ENCODE measurements around the gene ASXL3.

Gene ASXL3

DNA sequence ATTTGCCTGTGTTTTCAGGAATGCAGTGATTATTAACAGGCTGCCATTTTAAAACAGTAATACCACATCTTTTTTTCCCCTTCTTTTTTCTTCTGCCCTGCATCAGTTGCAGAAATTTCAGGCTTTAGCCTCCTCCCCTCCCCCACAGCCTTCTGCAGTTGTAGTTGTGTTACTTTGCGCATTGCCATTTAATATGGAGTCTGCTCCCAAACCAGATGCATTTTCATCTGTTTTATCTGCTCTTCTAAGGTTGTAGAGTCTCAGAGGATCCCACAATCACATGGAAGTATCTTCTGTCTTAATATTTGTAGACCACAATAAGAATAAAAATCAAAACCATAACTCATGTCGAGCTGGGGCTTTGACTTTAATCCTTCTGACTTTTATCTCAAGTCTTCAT is 3.8 kb downstream of the ASXL3 start:
- in situ Hi-C loops (cut with MboI; ENCODE audit: low sequenced_read_pairs) = no loop called here

DNA sequence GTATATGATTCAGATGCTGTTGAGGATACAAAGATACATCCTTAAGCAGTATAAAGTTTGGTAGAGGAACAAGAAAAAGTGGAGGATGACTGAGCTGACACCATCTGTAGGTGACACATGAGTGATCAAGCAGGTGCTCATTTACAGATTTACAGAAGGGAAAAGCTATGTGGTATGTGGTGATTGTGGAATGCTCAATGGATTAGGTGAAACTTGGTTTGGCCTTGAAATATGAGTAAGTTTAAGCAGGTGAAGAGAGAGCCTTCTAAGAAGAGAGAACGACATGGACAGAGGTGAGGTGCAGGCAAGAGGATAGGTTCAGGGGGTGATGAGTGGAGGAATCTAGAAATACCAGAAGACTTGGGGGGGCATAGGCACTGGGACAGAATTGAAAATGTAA is 5.9 kb downstream of the ASXL3 start:
- in situ Hi-C loops (cut with MboI; ENCODE audit: low sequenced_read_pairs) = no loop called here

- in situ Hi-C loops (cut with MboI; ENCODE audit: low sequenced_read_pairs) = no loop called here
These were observed 6.8 kb downstream of the ASXL3 start for GRCh38 chr18:33584548-33585430.

- in situ Hi-C loops (cut with MboI; ENCODE audit: low sequenced_read_pairs) = no loop called here
These were observed 7.4 kb downstream of the ASXL3 start for GRCh38 chr18:33585431-33585775.

- in situ Hi-C loops (cut with MboI; ENCODE audit: low sequenced_read_pairs) = no loop called here
These were observed 10.3 kb downstream of the ASXL3 start for GRCh38 chr18:33588361-33588760.

DNA sequence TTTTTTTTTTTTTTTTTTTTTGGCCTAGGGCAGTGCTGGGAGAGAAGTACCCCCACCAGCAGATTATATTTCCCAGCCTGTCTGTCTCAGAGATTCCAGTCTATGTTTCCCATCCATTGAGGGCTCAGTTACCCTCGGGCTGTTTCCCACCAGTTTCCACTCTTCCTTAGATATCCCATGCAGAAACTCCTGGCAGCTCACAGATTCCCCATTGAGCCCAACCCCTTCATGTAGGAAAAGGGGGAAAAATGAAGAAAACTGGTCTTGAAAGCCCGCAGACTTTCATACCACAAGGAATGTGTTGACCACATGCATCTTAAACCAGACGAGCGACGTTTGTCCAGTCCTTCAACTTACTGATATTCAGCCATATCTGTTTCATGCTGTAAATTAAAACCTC is 15.2 kb downstream of the ASXL3 start:
- in situ Hi-C loops (cut with MboI; ENCODE audit: low sequenced_read_pairs) = no loop called here

- in situ Hi-C loops (cut with MboI; ENCODE audit: low sequenced_read_pairs) = no loop called here
These were observed 16.8 kb downstream of the ASXL3 start for GRCh38 chr18:33594799-33595198.

GRCh38 chr18:33596178-33596854 is 18.3 kb downstream of the ASXL3 start:
- in situ Hi-C loops (cut with MboI; ENCODE audit: low sequenced_read_pairs) = no loop called here

- in situ Hi-C loops (cut with MboI; ENCODE audit: low sequenced_read_pairs) = no loop called here
These were observed 22.8 kb downstream of the ASXL3 start for GRCh38 chr18:33600846-33601245.

- in situ Hi-C loops (cut with MboI; ENCODE audit: low sequenced_read_pairs) = no loop called here
These were observed 25.4 kb downstream of the ASXL3 start for GRCh38 chr18:33603454-33603853.

DNA sequence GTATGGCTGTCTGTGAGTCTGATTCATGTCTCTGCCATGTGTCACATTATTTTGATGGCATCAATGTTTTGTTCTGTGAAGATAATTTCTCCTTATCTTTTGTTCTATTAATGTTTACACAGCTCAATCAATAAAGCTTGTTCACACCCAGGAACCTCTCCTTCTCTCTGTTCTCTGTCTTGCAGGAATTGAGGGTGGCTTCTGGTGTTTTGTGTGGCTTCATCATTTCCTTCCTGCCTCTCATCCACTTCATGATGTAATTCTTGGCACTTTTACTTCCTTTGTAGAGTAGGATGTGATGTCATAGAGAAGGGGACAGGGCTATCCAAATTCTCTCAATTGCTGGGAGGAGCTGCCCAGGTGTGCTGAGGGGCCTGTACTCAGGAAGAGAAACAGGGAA is 27.2 kb downstream of the ASXL3 start:
- in situ Hi-C loops (cut with MboI; ENCODE audit: low sequenced_read_pairs) = no loop called here

- in situ Hi-C loops (cut with MboI; ENCODE audit: low sequenced_read_pairs) = no loop called here
These were observed 28.6 kb downstream of the ASXL3 start for GRCh38 chr18:33606621-33607020.

DNA sequence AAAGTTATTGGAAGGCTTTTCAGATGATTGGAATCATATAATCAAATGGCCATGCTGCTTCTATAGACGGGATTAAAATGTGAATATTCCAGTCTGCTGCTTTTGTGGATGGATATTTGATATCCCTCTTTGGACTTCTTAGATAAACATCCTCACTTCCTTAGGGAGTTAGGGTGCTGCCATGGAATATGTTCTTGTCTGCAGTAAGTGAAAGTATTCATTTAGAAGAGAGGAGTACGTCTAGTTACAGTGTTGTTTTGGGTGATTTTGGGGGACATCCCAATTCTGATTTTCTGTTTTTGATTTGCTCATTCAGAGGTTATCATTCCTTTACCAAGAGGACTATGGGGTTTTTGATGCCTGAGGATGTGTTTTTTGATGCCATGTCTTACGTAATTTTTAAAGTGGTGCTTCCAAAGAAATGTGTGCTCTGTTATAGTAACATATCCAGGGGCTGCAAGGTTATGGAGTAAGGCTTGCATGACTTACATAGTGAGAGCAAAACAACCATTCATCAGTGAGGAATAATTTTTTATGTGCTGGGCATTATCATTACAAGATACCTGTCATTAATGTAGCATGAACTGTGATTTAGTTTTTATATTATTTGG is 33.6 kb downstream of the ASXL3 start:
- in situ Hi-C loops (cut with MboI; ENCODE audit: low sequenced_read_pairs) = no loop called here

- in situ Hi-C loops (cut with MboI; ENCODE audit: low sequenced_read_pairs) = no loop called here
These were observed 34.6 kb downstream of the ASXL3 start for GRCh38 chr18:33612632-33613031.

DNA sequence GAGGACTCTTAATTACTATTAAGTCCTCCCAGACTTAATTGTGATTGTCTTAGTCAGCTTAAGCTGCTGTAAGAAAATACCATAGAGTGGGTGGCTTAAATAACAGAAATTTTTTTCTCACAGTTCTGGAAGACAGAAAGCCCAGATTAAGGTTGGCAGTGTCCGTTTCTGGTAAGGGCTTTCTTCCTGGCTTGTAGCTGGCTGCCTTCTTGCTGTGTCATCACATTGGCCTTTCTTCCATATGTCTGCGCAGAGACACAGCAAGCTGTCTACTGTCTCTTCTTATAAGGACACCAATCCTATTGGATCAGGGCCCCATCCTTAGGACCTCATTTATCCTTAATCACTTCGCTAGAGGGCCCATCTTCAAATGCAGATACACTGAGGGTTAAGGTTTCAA is 38.5 kb downstream of the ASXL3 start:
- in situ Hi-C loops (cut with MboI; ENCODE audit: low sequenced_read_pairs) = no loop called here

DNA sequence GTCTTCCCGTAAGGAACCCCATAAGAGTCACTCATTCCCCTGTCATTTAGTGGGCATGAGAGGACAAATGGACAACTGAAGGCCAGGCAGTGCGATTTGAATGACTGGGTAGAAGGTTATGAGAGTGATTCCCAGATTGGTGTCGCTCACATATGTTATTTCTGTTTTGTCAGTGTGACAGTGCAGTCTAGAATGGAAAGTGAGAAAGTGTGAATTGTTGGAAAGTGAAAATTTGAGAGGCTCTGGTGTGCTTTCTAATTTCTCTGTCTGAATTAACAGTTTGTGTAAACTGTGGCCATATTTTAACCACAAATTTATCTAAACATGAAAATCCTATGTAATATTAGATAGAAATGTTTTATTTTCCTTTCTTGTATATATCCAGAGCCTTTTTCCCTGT is 49.1 kb downstream of the ASXL3 start:
- in situ Hi-C loops (cut with MboI; ENCODE audit: low sequenced_read_pairs) = no loop called here

- in situ Hi-C loops (cut with MboI; ENCODE audit: low sequenced_read_pairs) = no loop called here
These were observed 52.5 kb downstream of the ASXL3 start for GRCh38 chr18:33630476-33630875.

DNA sequence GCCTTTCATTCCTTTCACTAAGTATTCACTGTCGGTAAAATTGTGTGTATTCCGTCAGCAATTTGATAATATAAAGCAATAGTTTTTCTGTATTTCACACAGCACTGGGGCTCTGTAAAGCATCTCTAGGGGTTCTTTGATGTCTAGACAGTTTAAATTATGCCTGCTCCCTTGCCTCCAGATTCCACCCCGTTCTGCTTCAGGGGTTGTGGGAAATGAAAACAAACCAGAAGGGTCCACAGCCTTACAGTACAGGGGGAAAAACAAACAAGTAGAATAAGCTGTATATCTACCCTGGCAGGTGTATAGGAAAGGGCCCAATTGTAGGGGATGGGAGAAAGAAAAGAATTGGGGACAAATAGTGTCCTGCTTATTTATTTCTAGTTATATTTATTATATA is 63.1 kb downstream of the ASXL3 start:
- in situ Hi-C loops (cut with MboI; ENCODE audit: low sequenced_read_pairs) = no loop called here

- in situ Hi-C loops (cut with MboI; ENCODE audit: low sequenced_read_pairs) = no loop called here
These were observed 66.5 kb downstream of the ASXL3 start for GRCh38 chr18:33644494-33644893.

- in situ Hi-C loops (cut with MboI; ENCODE audit: low sequenced_read_pairs) = no loop called here
These were observed 69.3 kb downstream of the ASXL3 start for GRCh38 chr18:33647365-33647764.

DNA sequence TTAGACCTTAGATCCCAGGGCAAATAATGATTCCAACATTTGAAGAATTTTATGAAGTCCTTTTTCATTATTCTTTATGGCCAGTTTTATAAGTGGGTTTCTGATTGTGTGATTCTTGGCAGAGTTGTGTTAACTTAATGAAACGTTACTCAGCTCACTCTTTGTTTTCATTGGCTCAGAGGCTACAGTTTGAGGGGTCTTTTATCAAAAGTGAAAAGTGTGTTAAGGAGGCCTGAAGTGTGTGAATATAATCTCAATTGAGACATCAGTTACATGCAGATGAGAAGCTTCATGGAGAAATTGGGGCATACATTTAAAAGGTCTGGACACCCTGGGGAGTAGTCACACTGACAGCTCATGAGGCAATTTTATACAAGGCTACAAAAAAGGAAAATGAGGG is 74.6 kb downstream of the ASXL3 start:
- in situ Hi-C loops (cut with MboI; ENCODE audit: low sequenced_read_pairs) = no loop called here

DNA sequence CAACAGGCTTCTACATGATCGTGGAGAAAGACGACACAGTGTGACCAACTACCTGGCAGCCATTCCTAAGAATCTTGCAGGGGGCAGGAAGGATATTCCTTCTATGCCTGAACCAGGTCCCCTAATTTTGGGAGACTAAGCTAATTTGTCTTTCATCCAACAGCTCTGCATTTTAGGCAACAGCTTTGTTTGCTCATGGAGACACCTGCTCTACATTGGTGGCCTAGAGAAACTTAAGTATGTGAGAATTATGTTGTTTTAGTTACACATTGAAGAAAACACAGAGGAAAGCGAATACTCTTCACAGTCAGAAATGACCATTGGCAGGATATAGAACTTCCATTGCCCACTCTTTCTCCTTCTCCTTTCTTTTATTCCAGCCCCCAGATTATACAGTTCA is 75.2 kb downstream of the ASXL3 start:
- in situ Hi-C loops (cut with MboI; ENCODE audit: low sequenced_read_pairs) = no loop called here

All from hTERT RPE-1 (cell line).